H1 (cell line): ENCODE results near the gene RRAS2. TPM values are rescaled to one million over a fixed set of nuclear protein-coding genes. Genes with fewer than 3 reads are reported as not detected.

ENCODE experiments used
- CTCF ChIA-PET: fragments of 300-600 bp; sonication (Branson Sonifier 250); formaldehyde crosslinking; loops from one replicate; lab custom pipeline; 2021; ENCODE audit not compliant: partially characterized antibody; lab: Charles Lee
- POLR2A ChIA-PET: fragments of 300-600 bp; sonication (Branson Sonifier 250); formaldehyde crosslinking; loops from one replicate; lab custom pipeline; 2021; ENCODE audit warnings: inconsistent platforms; ENCODE audit not compliant: partially characterized antibody; lab: Charles Lee
- DNase-seq, 2 experiments: peaks; one replicate each; pipeline versions ENCODE4 v3.0.0 to v3.0.0-alpha.2; 2010 to 2022; ENCODE audit warnings: low spot score in 2 of 2, low read depth in 1 of 2, mixed read lengths in 1 of 2
- FAIRE-seq: peaks from 2 replicates; lab custom pipeline; 2011; peaks lifted over from hg19 to GRCh38; lab: Jason Lieb, UNC
- H2AFZ ChIP-seq: 2 replicates; pipeline ENCODE4 v1.8.1; 2012; ENCODE audit warnings: low read length, inconsistent platforms
- H2AK5ac ChIP-seq: 2 replicates; pipeline ENCODE4 v1.6.1; 2013; ENCODE audit warnings: low read depth, low read length
- H2BK120ac ChIP-seq: replicated peaks from 2 replicates; pipeline ENCODE3; 2013; ENCODE audit warnings: low read depth, low read length, inconsistent platforms
- H2BK12ac ChIP-seq: 2 replicates; pipeline ENCODE4 v1.6.1; 2013; ENCODE audit warnings: low read depth, low read length
- H2BK15ac ChIP-seq: 2 replicates; pipeline ENCODE4 v1.6.1; 2013; ENCODE audit warnings: low read length
- H2BK20ac ChIP-seq: 2 replicates; pipeline ENCODE4 v1.6.1; 2013; ENCODE audit warnings: low read length
- H2BK5ac ChIP-seq: 2 replicates; pipeline ENCODE4 v1.6.1; 2013; ENCODE audit warnings: low read depth, low read length
- H3K14ac ChIP-seq: 2 replicates; pipeline ENCODE4 v1.6.1; 2013; ENCODE audit warnings: inconsistent platforms; ENCODE audit not compliant: insufficient read length
- H3K18ac ChIP-seq: 2 replicates; pipeline ENCODE4 v1.6.1; 2013; ENCODE audit warnings: low read length; ENCODE audit errors: extremely low read depth
- H3K23ac ChIP-seq: 2 replicates; pipeline ENCODE4 v1.6.1; 2013; ENCODE audit warnings: inconsistent platforms; ENCODE audit not compliant: insufficient read length
- H3K23me2 ChIP-seq: 2 replicates; pipeline ENCODE4 v1.6.1; 2013; ENCODE audit warnings: low read depth, low read length
- H3K27ac ChIP-seq: 2 replicates; pipeline ENCODE4 v1.6.1; 2011; ENCODE audit warnings: low read depth, low read length, inconsistent platforms
- H3K27me3 ChIP-seq, 4 experiments: replicated peaks in 1 of 4; 1 replicate in 1 of 4; 2 replicates in 3 of 4; pipeline versions ENCODE4 v1.6.1 to v1.8.1; 2011 to 2013; ENCODE audit warnings: low read length in 3 of 4, mild to moderate bottlenecking in 3 of 4, inconsistent platforms in 2 of 4, mixed read lengths in 2 of 4, moderate library complexity in 1 of 4; ENCODE audit not compliant: control insufficient read depth in 3 of 4, insufficient read depth in 3 of 4; ENCODE audit errors: extremely low read depth in 1 of 4
- H3K36me3 ChIP-seq, 4 experiments: 2 replicates each; pipeline versions ENCODE4 v1.6.1 to v1.8.1; 2011 to 2013; ENCODE audit warnings: mild to moderate bottlenecking in 4 of 4, low read length in 3 of 4, moderate library complexity in 2 of 4, control low read depth in 1 of 4, inconsistent platforms in 1 of 4; ENCODE audit not compliant: insufficient read depth in 4 of 4, control insufficient read depth in 2 of 4
- H3K4ac ChIP-seq: replicated peaks from 2 replicates; pipeline ENCODE3; 2013; ENCODE audit warnings: low read length, low read depth, mixed read lengths, inconsistent platforms; ENCODE audit not compliant: insufficient read length
- H3K4me1 ChIP-seq, 4 experiments: replicated peaks in 1 of 4; 1 replicate in 1 of 4; 2 replicates in 3 of 4; pipeline versions ENCODE4 v1.6.1 to v1.8.1; 2011 to 2013; ENCODE audit warnings: low read length in 3 of 4, inconsistent platforms in 2 of 4, mixed read lengths in 1 of 4; ENCODE audit not compliant: insufficient read depth in 4 of 4, control insufficient read depth in 3 of 4
- H3K4me2 ChIP-seq, 2 experiments: 2 replicates each; pipeline versions ENCODE4 v1.6.1 to v1.8.1; 2011 to 2013; ENCODE audit warnings: low read depth in 2 of 2, low read length in 2 of 2, control low read depth in 1 of 2, inconsistent platforms in 1 of 2, mild to moderate bottlenecking in 1 of 2; ENCODE audit not compliant: insufficient read depth in 1 of 2
- H3K4me3 ChIP-seq, 4 experiments: fragments of 200-600, 300-600 bp in 1 of 4; sonication (generic), shearing (Covaris generic), sonication (Bioruptor Twin) in 1 of 4; 2 replicates each; pipeline versions ENCODE4 v1.5.1 to v1.8.1; 2011 to 2016; ENCODE audit warnings: low read length in 4 of 4, low read depth in 3 of 4, control low read depth in 2 of 4, inconsistent platforms in 2 of 4, mild to moderate bottlenecking in 2 of 4, mixed read lengths in 1 of 4, moderate library complexity in 1 of 4; ENCODE audit not compliant: insufficient read depth in 2 of 4; ENCODE audit errors: extremely low read depth in 1 of 4
- H3K56ac ChIP-seq: replicated peaks from 2 replicates; pipeline ENCODE3; 2013; ENCODE audit warnings: low read depth, mild to moderate bottlenecking, mixed read lengths, low read length, inconsistent platforms; ENCODE audit not compliant: insufficient read length
- H3K79me1 ChIP-seq: 2 replicates; pipeline ENCODE4 v1.6.1; 2013; ENCODE audit warnings: low read depth, low read length, control low read depth
- H3K79me2 ChIP-seq, 2 experiments: 2 replicates each; pipeline versions ENCODE4 v1.6.1 to v1.8.1; 2012 to 2013; ENCODE audit warnings: low read length in 2 of 2, mild to moderate bottlenecking in 2 of 2, inconsistent platforms in 1 of 2; ENCODE audit not compliant: insufficient read depth in 2 of 2, control insufficient read depth in 1 of 2
- H3K9ac ChIP-seq, 4 experiments: replicated peaks in 1 of 4; 1 replicate in 1 of 4; 2 replicates in 3 of 4; pipeline versions ENCODE4 v1.6.1 to v1.8.1; 2011 to 2013; ENCODE audit warnings: low read depth in 3 of 4, low read length in 3 of 4, control low read depth in 2 of 4, mild to moderate bottlenecking in 2 of 4, moderate library complexity in 2 of 4, inconsistent platforms in 1 of 4; ENCODE audit errors: extremely low read depth in 1 of 4
- H3K9me3 ChIP-seq, 2 experiments: 2 replicates each; pipeline versions ENCODE4 v1.6.1 to v1.8.1; 2012 to 2013; ENCODE audit warnings: mild to moderate bottlenecking in 2 of 2, moderate library complexity in 2 of 2, control low read depth in 1 of 2, inconsistent platforms in 1 of 2, low read depth in 1 of 2, low read length in 1 of 2, mixed read lengths in 1 of 2; ENCODE audit not compliant: insufficient read depth in 2 of 2
- H4K20me1 ChIP-seq, 2 experiments: replicated peaks in 1 of 2; 2 replicates each; pipeline versions ENCODE3 to v1.8.1; 2011 to 2013; ENCODE audit warnings: inconsistent platforms in 2 of 2, low read length in 2 of 2, mild to moderate bottlenecking in 1 of 2; ENCODE audit not compliant: insufficient read depth in 2 of 2, control insufficient read depth in 1 of 2
- H4K5ac ChIP-seq: 2 replicates; pipeline ENCODE4 v1.6.1; 2013; ENCODE audit warnings: low read length, low read depth, mixed read lengths, inconsistent platforms; ENCODE audit not compliant: insufficient read length
- H4K8ac ChIP-seq: 2 replicates; pipeline ENCODE4 v1.8.0; 2013; ENCODE audit warnings: mild to moderate bottlenecking, moderate library complexity, low read length, inconsistent platforms; ENCODE audit not compliant: insufficient read depth; ENCODE audit errors: extremely low read depth
- H4K91ac ChIP-seq: replicated peaks from 2 replicates; pipeline ENCODE3; 2013; ENCODE audit warnings: low read length, mixed read lengths, inconsistent platforms; ENCODE audit not compliant: insufficient read length
- BCL11A ChIP-seq, 2 experiments: IDR thresholded peaks; one replicate each; pipeline ENCODE4 v1.6.1; 2011; ENCODE audit warnings: low read depth in 2 of 2, low read length in 2 of 2, mild to moderate bottlenecking in 2 of 2
- CHD1 ChIP-seq: IDR thresholded peaks from 2 replicates; pipeline ENCODE4 v1.6.1; 2012; ENCODE audit warnings: low read depth, low read length, improper control_type of control experiment
- CHD2 ChIP-seq: IDR thresholded peaks from 2 replicates; pipeline ENCODE4 v1.6.1; 2012; ENCODE audit warnings: low read length, improper control_type of control experiment
- CTCF ChIP-seq, 3 experiments: IDR thresholded peaks; 1 replicate in 2 of 3; 2 replicates in 1 of 3; pipeline versions ENCODE4 v1.5.1 to v1.6.1; 2011; ENCODE audit warnings: low read length in 3 of 3, mild to moderate bottlenecking in 3 of 3, inconsistent platforms in 2 of 3, low read depth in 1 of 3, moderate library complexity in 1 of 3; ENCODE audit not compliant: insufficient read depth in 1 of 3; ENCODE audit errors: control extremely low read depth in 1 of 3
- EGR1 ChIP-seq: IDR thresholded peaks from 2 replicates; pipeline ENCODE4 v1.6.1; 2011; ENCODE audit warnings: low read depth, low read length, borderline replicate concordance
- JUN ChIP-seq: IDR thresholded peaks from 2 replicates; pipeline ENCODE4 v1.6.1; 2011; ENCODE audit warnings: low read depth, mild to moderate bottlenecking, improper control_type of control experiment, low read length
- POLR2AphosphoS5 ChIP-seq: IDR thresholded peaks from 2 replicates; pipeline ENCODE4 v1.6.1; 2011; ENCODE audit warnings: low read depth, low read length
- RNF2 ChIP-seq: fragments of 200-900, 300-1000 bp; sonication (generic); IDR thresholded peaks from 2 replicates; pipeline ENCODE4 v1.7.1; 2016; ENCODE audit warnings: borderline replicate concordance, low read depth, mild to moderate bottlenecking, antibody characterized with exemption, low read length; ENCODE audit not compliant: poor library complexity, severe bottlenecking; ENCODE audit errors: missing control alignments
- RXRA ChIP-seq: IDR thresholded peaks from 2 replicates; pipeline ENCODE4 v1.6.1; 2011; ENCODE audit warnings: low read depth, mild to moderate bottlenecking, low read length, moderate library complexity; ENCODE audit not compliant: insufficient read depth
- SAP30 ChIP-seq: fragments of 300-600 bp; sonication (generic); IDR thresholded peaks from 2 replicates; pipeline ENCODE4 v1.7.1; 2012; ENCODE audit warnings: low read length, moderate library complexity, mild to moderate bottlenecking, inconsistent platforms; ENCODE audit not compliant: insufficient read depth, insufficient replicate concordance
- TAF7 ChIP-seq: optimal IDR thresholded peaks from 2 replicates; pipeline ENCODE3; 2011; ENCODE audit warnings: low read depth, mild to moderate bottlenecking, inconsistent platforms, low read length, moderate library complexity, borderline replicate concordance
- WGBS, 2 experiments: shearing (Covaris generic) in 1 of 2; methylation state at CpG; one replicate each; pipeline versions ENCODE4 v1.1.6 to v1.1.7; 2013 to 2015; ENCODE audit warnings: low lambda C conversion rate in 2 of 2, mixed read lengths in 2 of 2, inconsistent platforms in 1 of 2, low coverage in 1 of 2, missing lambda C conversion rate in 1 of 2; ENCODE audit not compliant: insufficient replicate concordance in 2 of 2, insufficient coverage in 1 of 2, insufficient read length in 1 of 2; ENCODE audit errors: extremely low coverage in 1 of 2, missing lambda C conversion rate in 1 of 2; 5-methylcytosine and 5-hydroxymethylcytosine counted together
- polyA plus RNA-seq, 7 experiments: library from polyadenylated mRNA; depleted of rRNA in 3 of 7; stranded (reverse) in 5 of 7; unstranded in 2 of 7; fragments of >200 nt in 5 of 7; fragments of 200-250 nt in 2 of 7; gene quantifications; 1 replicate in 5 of 7; 2 replicates in 1 of 7; 4 replicates in 1 of 7; pipeline versions ENCODE4 v1.2.1 to v1.2.3, GENCODE V29; 2011 to 2013; ENCODE audit warnings: missing spikeins in 2 of 7, mixed read lengths in 2 of 7
- total RNA-seq: library from RNA; stranded (reverse); fragmentation: NEBNext Ultra II Directional; extraction: Animal tissue kit (Norgen Biotek cat#: 25700); gene quantifications from 2 replicates; pipeline ENCODE4 v1.2.1, GENCODE V29; 2021

RRAS2 gene
- total and polyA plus RNA-seq, 2 of the 8 experiments (the other 6 are each of a cell fraction or from before 2014, with no cell fraction given) = 72.3 to 234 TPM

GRCh38 chr11:14266622-14267021 lies 92.4 kb downstream of the RRAS2 start:
- no peak overlapping the region for H2BK120ac ChIP-seq
- no peak overlapping the region for H2AFZ ChIP-seq
- POLR2A ChIA-PET = interaction anchor here (2.1 kb wide), 1 partner anchor 8 kb away, joined by 16 read pairs; no protein-coding TSS in a partner anchor
- H2BK5ac ChIP-seq = no peak overlapping the region
- H3K23ac ChIP-seq = no peak overlapping the region
- peaks cover 0 to 2% of the 10 kb centered on the region in 2 experiments for H4K20me1 ChIP-seq
- no peak overlapping the region for H2BK15ac ChIP-seq
- H3K9me3 ChIP-seq = peaks cover 15 to 26% of the 10 kb centered on the region in 2 experiments
- H3K4me1 ChIP-seq = no peaks in the 10 kb centered on the region
- no peak overlapping the region for H2BK12ac ChIP-seq
- no peak overlapping the region for H2BK20ac ChIP-seq
- no peak overlapping the region for H3K4me2 ChIP-seq
- H3K4ac ChIP-seq = no peak overlapping the region
- no peak overlapping the region for H4K5ac ChIP-seq
- no peaks in the 10 kb centered on the region for H3K79me2 ChIP-seq
- H3K27me3 ChIP-seq = peaks cover 0 to 2% (median 0%) of the 10 kb centered on the region in 4 experiments; a peak in 1 of 7 replicates
- no peaks in the 10 kb centered on the region; the same call in 1 of the 2 replicates for H3K79me1 ChIP-seq
- H3K14ac ChIP-seq = no peak overlapping the region
- no peak overlapping the region for H4K8ac ChIP-seq
- 95% methylated on average over 1 of the region's 1 CpG; no CpG with 5 or more reads in 1 of the 2 experiments for WGBS, 2 experiments
- no peak overlapping the region for H2AK5ac ChIP-seq
- DNase-seq (no peak), FAIRE-seq (no peak)
- H3K4me3 ChIP-seq = no peak overlapping the region
- no peak overlapping the region for H3K27ac ChIP-seq
- H3K23me2 ChIP-seq = no peaks in the 10 kb centered on the region
- no peak overlapping the region for H3K56ac ChIP-seq
- H3K36me3 ChIP-seq = peaks cover 0 to 32% (median 6%) of the 10 kb centered on the region in 4 experiments; a peak in 5 of 8 replicates
- H3K18ac ChIP-seq = no peak overlapping the region
- H4K91ac ChIP-seq = no peak overlapping the region
- H3K9ac ChIP-seq = no peak overlapping the region
- CTCF ChIA-PET = interaction anchor here (1.3 to 2.8 kb wide), 4 partner anchors 34 to 188 kb away, joined by 3 to 7 read pairs (median 6); no protein-coding TSS in a partner anchor
- TF ChIP-seq JUN (no peak), TAF7 (no peak), SAP30 (no peak), CHD1 (no peak), EGR1 (no peak), POLR2AphosphoS5 (peak; percentile 57; the same call in 1 of the 2 replicates), BCL11A (IDR thresholded peaks at IDR 0.05; ENCODE audit: low read depth in 2 of 2, low read length in 2 of 2) (no peak), RNF2 (no peak), CHD2 (no peak), CTCF (IDR thresholded peaks at IDR 0.05; ENCODE audit: control extremely low read depth in 1 of 3, insufficient read depth in 1 of 3, low read depth in 1 of 3, low read length in 3 of 3) (no peak), RXRA (no peak)
